GM19043 (cell line): ENCODE results near the gene ANK3.

Experiments
- ATAC-seq: cut with Tn5 transposase; IDR thresholded peaks from one replicate; pipeline ENCODE4 v1.9.1; 2021; ENCODE audit warnings: low read depth; ENCODE audit not compliant: unreplicated experiment

ANK3 gene

GRCh38 chr10:60414877-60415585 lies 25.4 kb upstream of the ANK3 start:
- no peak for ATAC-seq

GRCh38 chr10:60414111-60414510 lies 24.4 kb upstream of the ANK3 start:
- ATAC-seq: no peak

- ATAC-seq: no peak
Observed at GRCh38 chr10:60413306-60414012, 23.8 kb upstream of the ANK3 start.

GRCh38 chr10:60410970-60411369 lies 21.3 kb upstream of the ANK3 start:
- no peak for ATAC-seq

- ATAC-seq: no peak
Observed at GRCh38 chr10:60409202-60409601, 19.5 kb upstream of the ANK3 start.

- no peak for ATAC-seq
Observed at GRCh38 chr10:60406182-60406581, 16.5 kb upstream of the ANK3 start.

GRCh38 chr10:60405172-60405571 lies 15.5 kb upstream of the ANK3 start:
- no peak for ATAC-seq

GRCh38 chr10:60403168-60403873 lies 13.6 kb upstream of the ANK3 start:
- ATAC-seq: no peak

GRCh38 chr10:60400366-60400765 lies 10.7 kb upstream of the ANK3 start:
- no peak for ATAC-seq

- ATAC-seq: no peak
Observed at GRCh38 chr10:60399328-60399727, 9.7 kb upstream of the ANK3 start.

GRCh38 chr10:60397792-60398191 lies 8.1 kb upstream of the ANK3 start:
- ATAC-seq: no peak

GRCh38 chr10:60396766-60397165 lies 7.1 kb upstream of the ANK3 start:
- ATAC-seq: no peak

- ATAC-seq: no peak
Observed at GRCh38 chr10:60395711-60396110, 6.0 kb upstream of the ANK3 start.

- ATAC-seq: no peak
Observed at GRCh38 chr10:60394446-60394845, 4.8 kb upstream of the ANK3 start.

GRCh38 chr10:60390224-60390626 lies 550 bp upstream of the ANK3 start:
- no peak for ATAC-seq

GRCh38 chr10:60388709-60389301 lies 870 bp downstream of the ANK3 start:
- ATAC-seq: no peak

- ATAC-seq: no peak
Observed at GRCh38 chr10:60388116-60388625, 1.5 kb downstream of the ANK3 start.

- ATAC-seq: no peak
Observed at GRCh38 chr10:60387531-60387930, 2.1 kb downstream of the ANK3 start.

- no peak for ATAC-seq
Observed at GRCh38 chr10:60385399-60385738, 4.3 kb downstream of the ANK3 start.

- ATAC-seq: no peak
Observed at GRCh38 chr10:60384708-60385398, 4.8 kb downstream of the ANK3 start.

- no peak for ATAC-seq
Observed at GRCh38 chr10:60384011-60384410, 5.7 kb downstream of the ANK3 start.
